CD4-positive, alpha-beta T cell treated with Interleukin-4 for 4 hours (primary cell): Measurements from ENCODE around the gene SCAMP4.

Experiments used
- DNase-seq: peaks from one replicate; pipeline ENCODE4 v3.0.0-alpha.2; 2020

SCAMP4 gene

DNA sequence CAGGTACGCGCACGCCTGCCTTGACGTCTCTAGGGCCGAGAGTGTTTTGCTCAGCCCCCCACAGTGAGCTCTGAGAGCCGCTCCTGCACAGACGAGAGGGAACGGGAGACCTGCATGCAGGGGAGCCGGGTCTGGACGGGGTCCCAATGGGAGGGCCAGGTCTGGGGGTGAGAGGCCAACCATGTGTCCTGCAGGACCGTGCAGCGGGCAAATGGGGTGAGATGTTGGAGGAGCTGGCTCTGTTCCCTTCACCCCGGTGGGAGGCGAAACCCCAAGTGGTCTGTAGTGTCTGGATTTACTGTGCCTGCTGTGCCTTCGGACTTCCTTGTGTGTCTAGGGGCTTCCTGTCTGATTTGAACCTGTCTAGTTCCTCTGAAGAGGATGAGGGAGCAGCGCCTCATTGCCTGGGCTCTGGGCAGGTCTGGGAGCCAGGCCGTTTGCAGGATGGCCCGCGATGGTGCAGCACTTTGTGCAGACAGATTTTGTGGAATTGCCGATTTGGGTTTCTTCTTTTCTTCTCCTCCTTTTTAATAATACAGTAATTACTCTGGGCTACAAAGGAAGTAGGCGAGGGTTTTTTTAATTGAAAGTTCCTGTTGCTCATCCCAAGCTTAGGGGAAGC, 37.8 kb downstream of the SCAMP4 start:
- DNase-seq, result no peak

DNA sequence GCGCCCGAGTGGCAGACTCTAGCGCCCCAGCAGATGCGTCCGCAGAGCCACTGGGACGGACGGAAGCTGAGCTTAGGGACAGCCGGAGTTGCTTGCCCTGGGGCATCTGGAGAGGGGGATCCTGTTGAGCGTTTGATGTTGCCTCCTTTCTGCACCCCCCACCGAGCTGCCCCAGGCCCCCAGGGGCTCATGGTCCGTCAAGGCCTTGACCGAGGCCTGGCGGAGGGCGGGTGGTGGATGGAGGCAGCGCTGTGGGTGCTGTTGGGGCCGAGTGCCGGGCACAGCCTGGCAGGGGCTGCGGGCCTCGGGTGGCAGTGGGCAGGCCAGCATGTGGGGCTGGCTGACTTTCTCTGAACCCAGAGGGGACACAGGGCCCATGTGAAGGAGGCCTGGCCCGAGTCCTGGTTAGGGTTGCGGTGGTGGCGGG, 38.5 kb downstream of the SCAMP4 start:
- no peak for DNase-seq

GRCh38 chr19:1944088-1944915, 39.1 kb downstream of the SCAMP4 start:
- no peak for DNase-seq

GRCh38 chr19:1944916-1945561, 39.8 kb downstream of the SCAMP4 start:
- DNase-seq, result no peak

- no peak for DNase-seq
Observed at GRCh38 chr19:1945899-1946298, 40.7 kb downstream of the SCAMP4 start.

GRCh38 chr19:1947651-1948209, 42.5 kb downstream of the SCAMP4 start:
- no peak for DNase-seq

DNA sequence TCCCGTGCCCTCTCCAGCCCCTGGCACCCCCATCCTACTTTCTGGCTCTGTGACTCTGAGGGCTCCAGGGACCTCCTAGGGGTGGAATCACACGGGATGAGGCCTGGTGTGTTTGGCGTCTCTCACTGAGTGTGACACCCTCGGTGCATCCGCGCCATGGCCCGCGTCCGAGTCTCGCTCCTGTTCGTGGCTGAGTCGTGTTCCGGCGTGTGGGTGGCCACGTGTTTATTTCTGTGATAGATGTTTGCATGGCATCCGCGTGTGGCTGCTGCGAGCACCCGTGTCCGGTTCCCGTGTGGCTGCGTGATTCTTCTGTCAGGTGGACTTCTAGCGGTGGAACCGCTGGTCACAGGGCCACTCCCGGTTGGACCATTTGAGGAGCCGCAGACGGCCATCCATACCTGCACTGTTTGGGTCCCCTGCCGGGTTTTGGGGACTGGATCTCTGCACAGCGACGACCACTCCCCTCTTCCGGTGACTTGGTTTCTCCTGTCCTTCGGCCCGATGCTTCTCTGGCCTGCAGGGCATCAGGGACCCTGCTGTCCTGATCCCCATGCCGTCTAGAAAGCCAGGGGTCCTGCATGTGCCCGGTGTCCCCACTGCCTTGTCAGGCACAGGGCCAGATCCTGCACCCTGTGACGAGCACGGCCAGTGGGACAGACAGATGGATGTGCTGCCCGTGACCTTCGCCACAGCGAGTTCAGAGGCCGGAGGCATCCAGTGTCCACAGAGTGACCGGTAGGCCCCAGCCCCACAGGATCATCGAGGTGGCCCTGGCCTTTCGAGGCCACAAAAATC, 44.3 kb downstream of the SCAMP4 start:
- DNase-seq, result no peak

DNA sequence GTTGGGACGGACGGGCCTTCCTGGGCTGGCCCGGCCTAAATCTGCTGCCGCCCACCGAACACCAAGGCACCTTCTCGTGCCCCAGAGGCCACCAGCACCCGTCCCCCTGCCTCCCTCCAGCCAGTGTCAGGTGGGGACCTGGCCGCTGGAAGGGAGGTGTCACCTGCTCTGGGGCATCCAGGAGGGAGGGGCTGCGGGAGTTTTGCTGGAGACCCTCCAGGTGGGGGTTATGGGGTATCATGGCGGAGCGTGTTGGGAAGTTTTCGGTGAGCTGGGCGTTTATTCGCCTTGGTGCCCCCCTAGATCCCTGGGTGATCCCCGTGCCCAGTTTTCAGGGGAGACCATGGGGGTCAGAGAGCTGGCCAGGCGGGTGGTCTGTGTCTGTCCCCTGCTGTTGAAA, 45.4 kb downstream of the SCAMP4 start:
- no peak for DNase-seq

- no peak for DNase-seq
Observed at GRCh38 chr19:1952635-1953034, 47.4 kb downstream of the SCAMP4 start.

DNA sequence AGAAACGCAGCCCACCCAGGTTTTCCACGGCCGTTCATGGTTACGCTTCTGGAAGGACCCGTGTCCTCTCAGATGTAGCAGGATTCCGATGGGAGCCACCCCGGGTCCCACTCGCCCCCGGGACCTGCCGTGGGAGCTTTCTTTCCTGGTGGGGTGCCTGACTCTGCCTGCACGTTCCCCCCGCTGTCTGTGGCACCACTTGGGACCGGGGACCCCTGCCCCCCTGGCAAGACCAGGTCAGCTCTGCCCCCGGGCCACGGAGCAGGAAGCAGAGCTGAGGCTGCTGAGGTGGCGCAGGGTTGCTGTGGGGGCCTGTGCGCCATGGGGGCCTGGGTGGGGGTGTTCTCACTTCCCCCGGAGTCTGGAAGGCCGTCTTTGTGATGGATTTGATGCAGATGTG, 47.8 kb downstream of the SCAMP4 start:
- no peak for DNase-seq

DNA sequence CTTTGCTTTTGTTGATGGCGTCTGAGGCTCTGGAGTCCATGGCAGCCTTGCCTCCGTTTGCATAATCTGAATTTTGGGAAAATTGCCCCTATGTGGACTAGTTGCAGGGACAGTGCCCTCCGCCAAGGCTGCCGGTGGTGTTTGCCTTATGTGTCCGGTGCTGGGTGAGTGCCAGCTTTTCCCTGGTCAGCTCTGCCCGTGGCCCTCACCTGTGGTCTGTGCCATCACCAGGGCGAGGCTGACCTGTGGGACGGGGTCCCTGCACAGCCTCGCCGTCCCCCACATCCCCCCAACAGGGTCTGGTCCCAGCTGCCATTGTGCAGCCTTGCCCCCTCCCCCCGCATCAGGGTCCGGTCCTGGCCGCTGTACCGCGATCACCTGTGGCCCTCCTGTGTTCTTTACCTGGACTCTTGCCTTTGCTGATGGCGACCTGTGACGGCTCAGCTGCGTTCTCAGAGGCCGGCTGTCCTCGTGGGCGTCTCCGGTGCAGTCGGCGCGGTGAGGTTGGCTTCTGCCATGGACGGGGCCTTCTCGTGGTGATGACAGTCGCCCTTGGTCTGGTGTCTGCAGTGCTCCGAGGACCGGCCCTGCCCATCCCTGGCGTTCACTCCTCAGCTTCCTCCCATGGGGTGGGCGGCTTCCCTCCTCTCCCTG, 48.4 kb downstream of the SCAMP4 start:
- no peak for DNase-seq

GRCh38 chr19:1954532-1954933, 49.3 kb downstream of the SCAMP4 start:
- DNase-seq, result no peak

- DNase-seq, result no peak
Observed at GRCh38 chr19:1955171-1956121, 50.2 kb downstream of the SCAMP4 start.

DNA sequence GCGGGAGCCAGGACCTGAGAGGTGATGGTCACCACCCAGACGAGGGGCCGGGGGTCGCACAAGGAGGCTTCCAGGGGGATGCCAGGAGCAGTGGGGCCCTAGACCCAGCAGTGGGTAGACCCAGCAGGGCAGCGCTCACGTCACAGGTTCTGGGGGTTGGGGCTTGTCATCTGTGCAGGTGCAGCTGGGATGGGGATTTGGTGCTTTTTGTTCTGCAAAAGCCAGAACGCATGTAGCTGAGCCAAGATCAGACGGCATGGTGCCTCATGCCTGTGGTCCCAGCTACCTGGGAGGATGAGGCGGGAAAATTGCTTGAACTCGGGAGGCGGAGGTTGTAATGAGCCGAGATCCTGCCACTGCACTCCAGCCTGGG, 50.9 kb downstream of the SCAMP4 start:
- DNase-seq, result no peak

GRCh38 chr19:1956868-1957492, 51.8 kb downstream of the SCAMP4 start:
- no peak for DNase-seq

DNA sequence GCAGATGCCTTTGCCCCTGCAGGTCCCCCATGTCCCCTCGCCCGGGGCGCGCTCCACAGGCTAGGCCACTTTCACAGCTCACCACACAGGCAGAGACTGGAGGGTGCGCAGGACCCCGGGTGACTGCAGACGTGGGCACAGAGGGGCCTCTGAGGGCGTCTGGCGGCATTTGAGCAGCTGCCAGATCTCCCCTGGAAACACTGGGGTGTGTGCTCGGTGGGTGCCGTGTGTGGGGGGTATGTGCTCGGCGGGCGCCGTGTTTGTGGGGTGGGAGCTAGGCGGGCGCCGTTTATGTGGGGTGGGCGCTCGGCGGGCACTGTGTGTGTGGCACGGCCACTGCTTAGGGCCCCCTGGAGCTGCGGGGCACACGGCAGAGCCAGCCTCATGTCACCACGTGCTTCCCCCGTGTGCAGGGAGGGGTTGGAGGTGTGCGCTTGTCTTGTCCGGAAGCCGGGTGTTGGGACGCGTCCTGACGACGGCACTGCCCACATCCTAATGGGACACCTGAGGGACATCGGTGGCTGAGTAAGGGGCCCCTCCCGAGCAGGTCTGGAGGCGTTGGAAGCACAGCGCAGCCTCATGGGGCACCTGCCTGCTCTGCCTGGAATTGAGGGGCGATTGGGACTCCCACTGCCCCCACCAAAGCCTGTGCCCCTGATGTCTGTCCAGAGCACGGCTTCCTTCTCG, 52.5 kb downstream of the SCAMP4 start:
- no peak for DNase-seq

DNA sequence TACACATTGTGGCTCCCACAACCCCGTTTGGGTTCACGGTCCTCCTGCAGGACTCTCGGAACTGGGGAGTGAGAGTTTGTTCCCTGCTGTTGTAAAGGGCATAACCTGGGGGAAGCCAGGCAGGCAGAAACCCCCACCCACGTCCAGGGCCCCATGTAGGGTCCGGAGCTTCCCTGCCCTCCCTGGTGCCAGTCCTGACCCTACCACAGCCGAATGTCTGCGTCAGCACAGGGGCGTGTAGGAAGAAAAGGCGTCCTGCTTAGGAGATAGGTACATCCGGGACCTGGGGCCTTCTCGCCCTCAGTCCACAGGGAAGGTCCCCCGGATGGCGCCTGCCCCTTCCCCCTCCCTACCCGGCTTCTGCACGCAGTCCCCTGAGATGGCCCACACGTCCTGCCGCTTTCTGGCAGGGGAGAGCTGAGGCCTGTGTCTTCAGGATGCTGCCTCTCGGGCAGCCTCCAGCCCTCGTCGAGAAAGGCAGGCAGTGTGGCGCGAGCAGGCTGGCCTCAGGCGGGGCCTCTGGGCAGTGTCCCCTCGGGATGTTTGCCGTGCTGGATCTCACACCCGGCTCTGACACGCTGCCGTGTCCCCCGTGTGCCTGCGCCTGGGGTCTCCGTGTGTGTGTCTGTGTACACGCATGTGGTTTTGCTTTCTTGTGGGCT, 54.9 kb downstream of the SCAMP4 start:
- DNase-seq, result no peak

DNA sequence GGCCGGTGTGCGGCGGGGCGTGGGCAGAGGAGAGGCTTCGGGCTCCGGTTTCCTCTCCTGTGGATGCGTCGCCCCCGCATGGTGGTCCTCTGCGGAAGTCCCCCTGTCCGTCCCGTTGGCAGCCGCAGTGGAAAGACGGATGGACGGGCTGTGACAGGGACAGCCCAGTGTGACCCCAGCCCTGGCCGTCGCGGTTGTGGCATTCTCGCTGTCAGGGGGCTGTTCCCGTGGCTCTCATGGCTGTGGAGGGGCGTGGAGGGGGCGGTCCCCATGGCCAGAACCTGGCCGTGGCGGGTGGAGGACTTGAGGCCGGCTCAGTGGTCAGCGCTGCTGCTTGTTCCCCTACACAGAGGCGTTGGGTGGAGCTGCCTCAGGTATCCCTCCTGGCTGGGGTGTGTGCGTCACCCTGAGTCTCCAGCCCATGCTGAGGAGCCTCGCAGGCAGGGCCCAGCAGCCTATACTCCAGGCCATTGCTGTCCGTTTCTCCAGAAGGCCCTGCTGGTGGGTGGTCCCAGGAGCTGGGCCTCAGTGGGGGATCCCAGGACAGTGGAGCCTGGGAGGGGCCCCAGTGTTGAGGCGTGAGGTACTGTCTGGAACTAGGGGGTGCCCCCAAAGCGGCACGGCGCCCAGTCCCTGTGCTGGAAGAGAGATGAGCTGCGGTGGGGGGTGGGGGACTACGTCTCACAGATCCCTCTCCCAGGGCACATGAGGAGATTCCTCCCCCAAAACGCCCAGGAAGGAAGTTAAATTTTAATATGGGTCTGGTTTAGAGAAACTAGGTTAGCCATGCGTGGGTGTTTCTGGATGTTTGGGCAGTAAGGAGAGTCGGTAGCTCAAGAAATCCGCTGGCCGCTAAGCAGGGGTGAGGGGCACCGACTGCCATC, 56.0 kb downstream of the SCAMP4 start:
- no peak for DNase-seq
